Naive B cell (primary cell): ENCODE results near the gene FAT4. TPM values are rescaled to one million over a fixed set of nuclear protein-coding genes. Genes with fewer than 3 reads are reported as not detected.

Experiments used
- ATAC-seq, 2 donors: fragments of 150-1000 bp; cut with Tn5 transposase; 2 replicates each; pipeline ENCODE4 v1.10.0; 2021; ENCODE audit warnings: low read depth in 2 of 2, mild to moderate bottlenecking in 2 of 2, moderate library complexity in 2 of 2
- DNase-seq: peaks from one replicate; pipeline ENCODE4 v3.0.0; 2022
- H3K27ac Mint-ChIP-seq, 6 donors: one replicate each; pipeline ENCODE4 v1.8.0; 2020 to 2022; ENCODE audit warnings: mild to moderate bottlenecking in 6 of 6, mixed read lengths in 6 of 6, moderate library complexity in 5 of 6, inconsistent platforms in 2 of 6
- H3K27me3 Mint-ChIP-seq, 3 donors: one replicate each; pipeline ENCODE4 v1.8.0; 2021 to 2022; ENCODE audit warnings: mixed read lengths in 3 of 3, mild to moderate bottlenecking in 1 of 3
- H3K36me3 Mint-ChIP-seq, 2 donors: one replicate each; pipeline ENCODE4 v1.8.0; 2020 to 2022; ENCODE audit warnings: mixed read lengths in 2 of 2, inconsistent platforms in 1 of 2, mild to moderate bottlenecking in 1 of 2
- H3K4me1 Mint-ChIP-seq, 3 donors: one replicate each; pipeline ENCODE4 v1.8.0; 2020 to 2022; ENCODE audit warnings: mixed read lengths in 3 of 3, inconsistent platforms in 1 of 3, mild to moderate bottlenecking in 1 of 3, moderate library complexity in 1 of 3
- H3K4me3 Mint-ChIP-seq, 8 donors: one replicate each; pipeline ENCODE4 v1.8.0; 2020 to 2022; ENCODE audit warnings: mild to moderate bottlenecking in 8 of 8, mixed read lengths in 8 of 8, moderate library complexity in 8 of 8, inconsistent platforms in 2 of 8
- H3K9me3 Mint-ChIP-seq, 7 donors: one replicate each; pipeline ENCODE4 v1.8.0; 2020 to 2022; ENCODE audit warnings: mixed read lengths in 7 of 7, mild to moderate bottlenecking in 5 of 7, inconsistent platforms in 2 of 7, moderate library complexity in 1 of 7
- polyA plus RNA-seq, 6 donors: library from polyadenylated mRNA; unstranded; fragments of 300-500 nt; fragmentation: Illumina TruSeq; gene quantifications; one replicate each; pipeline ENCODE4 v1.2.3, GENCODE V29; 2021; ENCODE audit warnings: low read depth in 6 of 6

The FAT4 gene
- polyA plus RNA-seq = not detected

DNA sequence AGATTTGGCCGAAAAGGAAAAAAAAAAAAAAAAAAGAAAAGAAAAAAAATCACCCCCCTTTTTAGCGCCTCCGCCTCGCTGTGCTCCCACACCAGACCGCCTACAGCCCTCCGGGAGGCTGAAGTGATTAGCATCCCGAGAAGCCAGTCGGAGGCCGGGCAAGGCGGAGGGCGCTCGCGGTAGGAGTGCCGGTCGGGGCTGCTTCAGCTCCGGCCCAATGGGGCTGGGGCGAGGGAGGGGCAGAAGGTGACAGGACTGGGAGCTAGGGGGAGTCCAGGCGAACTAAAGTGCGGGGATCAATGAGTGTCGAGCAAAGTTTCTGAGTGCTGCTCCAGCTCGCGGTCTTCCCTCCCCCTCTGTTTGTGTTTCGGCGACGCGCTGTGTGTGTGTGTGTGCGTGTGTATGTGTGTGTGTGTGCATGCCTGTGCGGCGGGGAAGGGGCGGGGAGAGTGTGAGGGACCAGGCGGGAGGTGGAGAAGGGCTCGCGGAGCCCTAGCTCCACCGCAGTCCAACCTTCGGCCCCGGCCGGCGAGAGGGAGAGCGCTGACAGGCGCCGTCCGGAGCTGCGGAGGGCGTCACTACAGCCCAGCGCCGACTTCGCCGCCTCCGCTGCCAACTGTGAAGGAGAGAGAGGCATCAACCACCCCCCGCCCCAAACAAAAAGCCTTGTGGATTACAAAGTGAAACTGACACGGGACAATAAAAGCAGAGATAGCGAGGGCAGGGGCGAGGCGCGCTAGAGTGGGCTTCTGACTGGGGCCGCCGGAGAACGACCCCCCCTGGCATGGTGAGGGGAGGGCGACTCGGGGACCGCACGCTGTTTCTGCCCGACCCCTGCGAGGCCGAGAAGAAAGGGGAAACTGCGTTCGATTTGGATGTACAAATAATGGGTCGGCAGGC, at the start of gene FAT4:
Gene FAT4, plus strand, starts transcription at position 280 of the 900 bp plus-strand sequence. CDS start 1,457 bp downstream, outside the sequence.
- peaks cover 0 to 9% (median 0%) of the 10 kb centered on the region in 7 donors for H3K9me3 Mint-ChIP-seq
- ATAC-seq (peak; percentile 65 to 73), DNase-seq (peak; percentile 37)
- no peaks in the 10 kb centered on the region for H3K36me3 Mint-ChIP-seq
- H3K27me3 Mint-ChIP-seq = peaks cover 63 to 77% (median 75%) of the 10 kb centered on the region in 3 donors
- peak within 1 kb of the TSS; percentile 82 to 93 (median 88) for H3K4me3 Mint-ChIP-seq
- H3K27ac Mint-ChIP-seq = peak within 1 kb of the TSS in 2 of 6 donors; percentile 78 to 92
- H3K4me1 Mint-ChIP-seq = peaks cover 25 to 46% (median 37%) of the 10 kb centered on the region in 3 donors

DNA sequence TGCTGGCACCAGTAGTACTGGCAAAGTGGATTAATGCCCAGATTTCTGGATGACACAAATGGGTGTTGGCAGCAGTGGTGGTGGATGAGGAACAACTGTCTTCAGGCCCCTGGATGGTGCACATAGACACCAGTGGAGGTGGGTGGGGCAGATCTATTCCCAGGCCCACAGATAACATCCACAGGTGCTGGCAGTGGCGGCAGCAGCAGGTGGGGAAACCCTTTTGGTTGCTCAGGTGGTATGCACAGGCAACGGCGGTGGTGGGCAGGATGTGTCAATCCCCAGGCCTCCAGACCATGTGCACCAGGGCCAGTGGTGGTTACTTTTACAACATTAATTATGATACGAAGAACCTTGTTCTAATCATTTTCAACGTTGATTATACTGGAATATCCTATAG, 48.9 kb upstream of the FAT4 start:
- no peak overlapping the region for H3K27ac Mint-ChIP-seq
- H3K36me3 Mint-ChIP-seq = no peaks in the 10 kb centered on the region
- no peak for ATAC-seq
- H3K27me3 Mint-ChIP-seq = no peaks in the 10 kb centered on the region
- no peak overlapping the region for H3K4me3 Mint-ChIP-seq
- peaks cover 0 to 1% (median 0%) of the 10 kb centered on the region in 7 donors for H3K9me3 Mint-ChIP-seq
- no peak for DNase-seq
- H3K4me1 Mint-ChIP-seq = no peaks in the 10 kb centered on the region

GRCh38 chr4:125266901-125267604, 47.7 kb upstream of the FAT4 start:
- Mint-ChIP-seq H3K4me1 (no peaks in the 10 kb centered on the region), H3K36me3 (no peaks in the 10 kb centered on the region), H3K27ac (no peak overlapping the region), H3K4me3 (no peak overlapping the region), H3K27me3 (no peaks in the 10 kb centered on the region), H3K9me3 (peaks cover 0 to 1% (median 0%) of the 10 kb centered on the region in 7 donors)
- ATAC-seq = no peak
- DNase-seq = no peak

DNA sequence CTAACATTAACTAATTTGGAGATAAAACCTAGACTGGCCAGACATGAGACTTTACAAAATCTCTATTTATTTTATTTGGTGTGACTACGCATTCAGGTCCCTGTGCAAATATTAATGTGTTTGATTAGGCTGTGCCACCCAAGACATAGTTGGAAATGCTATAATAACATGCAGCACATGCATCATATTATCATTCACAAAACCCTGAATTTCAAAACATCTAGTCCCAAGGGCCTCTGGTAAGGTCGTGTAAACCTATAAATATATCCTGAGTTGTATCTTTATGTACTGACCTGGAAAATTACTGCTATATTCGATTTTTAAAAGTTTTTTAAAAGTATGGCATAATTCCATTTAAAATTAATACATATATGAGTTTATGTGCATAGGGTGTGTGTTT, 47.1 kb upstream of the FAT4 start:
- Mint-ChIP-seq H3K27me3 (no peaks in the 10 kb centered on the region), H3K4me3 (no peak overlapping the region), H3K27ac (no peak overlapping the region), H3K9me3 (peaks cover 0 to 1% (median 0%) of the 10 kb centered on the region in 7 donors), H3K4me1 (no peaks in the 10 kb centered on the region), H3K36me3 (no peaks in the 10 kb centered on the region)
- DNase-seq = no peak
- no peak for ATAC-seq

DNA sequence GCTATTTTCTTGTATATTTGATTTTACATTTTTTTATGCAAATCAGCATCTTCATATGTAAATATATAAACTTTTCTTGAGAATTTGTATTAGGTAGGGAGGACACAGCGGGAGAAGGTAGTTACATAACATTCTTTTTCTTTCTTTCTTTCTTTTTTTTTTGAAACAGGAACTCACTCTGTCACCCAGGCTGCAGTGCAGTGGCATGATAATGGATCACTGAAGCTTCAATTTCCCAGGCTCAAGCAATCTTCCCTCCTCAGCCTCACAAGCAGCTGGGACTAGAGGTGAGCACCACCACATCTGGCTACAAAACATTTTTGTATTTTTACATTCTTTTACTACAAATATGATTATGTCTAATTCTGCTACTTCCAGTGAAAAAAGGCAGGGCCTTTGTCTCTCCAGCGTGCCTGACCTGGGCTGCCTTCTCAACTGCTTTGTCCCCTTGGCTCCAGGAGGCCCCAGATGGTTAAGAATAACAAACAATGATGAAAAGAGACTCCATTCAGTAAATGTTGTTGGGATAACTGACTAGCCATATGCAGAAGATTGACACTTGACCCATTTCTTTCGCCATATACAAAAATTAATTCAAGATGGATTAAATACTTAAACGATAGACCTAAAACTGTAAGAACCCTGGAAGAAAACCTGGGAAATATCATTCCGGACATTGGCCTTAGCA, 46.5 kb upstream of the FAT4 start:
- H3K4me3 Mint-ChIP-seq = no peak overlapping the region
- H3K36me3 Mint-ChIP-seq = no peaks in the 10 kb centered on the region
- no peaks in the 10 kb centered on the region for H3K27me3 Mint-ChIP-seq
- H3K27ac Mint-ChIP-seq = no peak overlapping the region
- peaks cover 0 to 1% (median 0%) of the 10 kb centered on the region in 7 donors for H3K9me3 Mint-ChIP-seq
- ATAC-seq (no peak), DNase-seq (no peak)
- no peaks in the 10 kb centered on the region for H3K4me1 Mint-ChIP-seq

- Mint-ChIP-seq H3K27ac (no peak overlapping the region), H3K9me3 (peaks cover 0 to 2% (median 0%) of the 10 kb centered on the region in 7 donors), H3K27me3 (no peaks in the 10 kb centered on the region), H3K36me3 (no peaks in the 10 kb centered on the region), H3K4me3 (no peak overlapping the region), H3K4me1 (no peaks in the 10 kb centered on the region)
- no peak for DNase-seq
- no peak for ATAC-seq
Observed at GRCh38 chr4:125276811-125277210, 37.9 kb upstream of the FAT4 start.

DNA sequence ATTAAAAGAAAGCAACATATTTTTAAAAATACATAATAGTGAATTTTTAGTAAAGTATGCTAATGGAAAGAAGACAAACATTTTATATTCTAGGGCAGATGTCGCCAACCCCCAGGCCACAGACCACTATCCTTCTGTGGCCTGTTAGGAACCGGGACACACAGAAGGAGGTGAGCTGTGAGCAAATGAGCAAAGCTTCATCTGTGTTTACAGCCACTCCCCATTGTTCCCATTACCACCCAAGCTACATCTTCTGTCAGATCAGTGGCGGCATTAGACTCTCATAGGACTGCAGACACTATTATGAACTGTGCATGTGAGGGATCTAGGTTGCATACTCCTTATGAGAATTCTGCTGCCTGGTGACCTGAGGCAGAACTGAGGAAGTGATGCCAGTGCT, 37.0 kb upstream of the FAT4 start:
- Mint-ChIP-seq H3K27ac (no peak overlapping the region), H3K27me3 (no peaks in the 10 kb centered on the region), H3K4me3 (no peak overlapping the region), H3K9me3 (peaks cover 0 to 2% (median 0%) of the 10 kb centered on the region in 7 donors), H3K36me3 (no peaks in the 10 kb centered on the region), H3K4me1 (no peaks in the 10 kb centered on the region)
- ATAC-seq (no peak), DNase-seq (no peak)

GRCh38 chr4:125280892-125281403, 33.8 kb upstream of the FAT4 start:
- Mint-ChIP-seq H3K9me3 (peaks cover 0 to 2% (median 0%) of the 10 kb centered on the region in 7 donors), H3K27me3 (peaks cover 0 to 4% (median 0%) of the 10 kb centered on the region in 3 donors), H3K36me3 (no peaks in the 10 kb centered on the region), H3K27ac (no peak overlapping the region), H3K4me1 (no peaks in the 10 kb centered on the region), H3K4me3 (no peak overlapping the region)
- ATAC-seq (no peak), DNase-seq (no peak)

GRCh38 chr4:125283707-125284279, 31.0 kb upstream of the FAT4 start:
- Mint-ChIP-seq H3K27ac (no peak overlapping the region), H3K9me3 (no peaks in the 10 kb centered on the region), H3K4me3 (no peak overlapping the region), H3K4me1 (no peaks in the 10 kb centered on the region), H3K27me3 (peaks cover 0 to 4% (median 0%) of the 10 kb centered on the region in 3 donors), H3K36me3 (no peaks in the 10 kb centered on the region)
- ATAC-seq (no peak), DNase-seq (no peak)

DNA sequence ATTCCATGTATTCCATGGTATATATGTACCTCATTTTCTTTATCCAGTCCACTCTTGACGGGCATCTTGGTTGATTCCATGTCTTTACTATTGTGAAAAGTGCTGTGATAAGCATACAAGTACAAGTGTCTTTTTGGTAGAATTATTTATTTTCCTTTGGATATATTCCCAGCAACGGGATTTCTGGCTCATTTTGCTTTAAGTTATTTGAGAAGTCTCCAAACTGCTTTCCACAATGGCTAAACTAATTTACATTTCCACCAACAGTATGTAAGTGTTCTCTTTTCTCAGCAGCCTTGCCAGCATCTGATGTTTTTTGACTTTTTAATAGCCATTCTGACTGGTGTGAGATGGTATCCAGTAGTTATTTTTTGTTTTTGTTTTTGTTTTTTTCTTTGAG, 17.6 kb upstream of the FAT4 start:
- no peak overlapping the region for H3K27ac Mint-ChIP-seq
- DNase-seq = no peak
- no peaks in the 10 kb centered on the region for H3K36me3 Mint-ChIP-seq
- peaks cover 2 to 7% (median 5%) of the 10 kb centered on the region in 7 donors for H3K9me3 Mint-ChIP-seq
- H3K27me3 Mint-ChIP-seq = peaks cover 0 to 2% (median 0%) of the 10 kb centered on the region in 3 donors
- H3K4me1 Mint-ChIP-seq = no peaks in the 10 kb centered on the region
- no peak for ATAC-seq
- no peak overlapping the region for H3K4me3 Mint-ChIP-seq

DNA sequence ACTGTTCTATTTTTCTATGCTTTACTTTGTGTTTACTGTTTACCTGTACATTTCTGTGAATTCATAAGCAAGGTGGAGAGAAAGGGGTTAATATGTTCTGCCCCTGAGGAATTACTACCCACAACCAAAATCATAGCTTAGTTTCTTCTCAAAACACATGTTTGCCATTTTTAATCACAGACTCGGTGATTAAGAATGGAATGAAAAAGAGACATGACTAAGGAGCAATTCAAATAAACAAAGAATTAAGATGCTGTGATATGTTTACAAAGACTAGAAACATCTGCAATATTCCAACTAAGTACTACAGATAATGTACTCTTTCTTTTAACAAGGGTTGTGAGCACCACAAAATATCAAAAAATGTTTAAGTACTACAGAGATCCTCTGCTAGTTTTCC, 11.7 kb upstream of the FAT4 start:
- Mint-ChIP-seq H3K4me3 (no peak overlapping the region), H3K4me1 (no peaks in the 10 kb centered on the region), H3K27ac (no peak overlapping the region), H3K9me3 (no peaks in the 10 kb centered on the region), H3K36me3 (no peaks in the 10 kb centered on the region), H3K27me3 (peaks cover 4 to 11% (median 6%) of the 10 kb centered on the region in 3 donors)
- DNase-seq (no peak), ATAC-seq (no peak)

GRCh38 chr4:125303821-125304220, 10.9 kb upstream of the FAT4 start:
- H3K27ac Mint-ChIP-seq = no peak overlapping the region

GRCh38 chr4:125306112-125306511, 8.6 kb upstream of the FAT4 start:
- Mint-ChIP-seq H3K4me3 (no peak overlapping the region), H3K9me3 (no peaks in the 10 kb centered on the region), H3K4me1 (no peaks in the 10 kb centered on the region), H3K27ac (no peak overlapping the region), H3K27me3 (peaks cover 5 to 19% (median 9%) of the 10 kb centered on the region in 3 donors), H3K36me3 (no peaks in the 10 kb centered on the region)
- DNase-seq = no peak
- no peak for ATAC-seq

More at GRCh38 chr4:125303821-125304220, 10.9 kb upstream of the FAT4 start:
- DNase-seq = no peak
- Mint-ChIP-seq H3K36me3 (no peaks in the 10 kb centered on the region), H3K27me3 (peaks cover 4 to 11% (median 6%) of the 10 kb centered on the region in 3 donors), H3K9me3 (no peaks in the 10 kb centered on the region), H3K4me1 (no peaks in the 10 kb centered on the region), H3K4me3 (no peak overlapping the region)
- no peak for ATAC-seq
